CD4-positive, alpha-beta T cell treated with Interleukin-21 for 1 hour (primary cell): ENCODE data around the gene EHD4.
A peak's percentile ranks its signal among the peaks of the same experiment; 100 is the strongest.

Experiments
- DNase-seq: peaks from one replicate; pipeline ENCODE4 v3.0.0-alpha.2; 2020

The EHD4 gene

DNA sequence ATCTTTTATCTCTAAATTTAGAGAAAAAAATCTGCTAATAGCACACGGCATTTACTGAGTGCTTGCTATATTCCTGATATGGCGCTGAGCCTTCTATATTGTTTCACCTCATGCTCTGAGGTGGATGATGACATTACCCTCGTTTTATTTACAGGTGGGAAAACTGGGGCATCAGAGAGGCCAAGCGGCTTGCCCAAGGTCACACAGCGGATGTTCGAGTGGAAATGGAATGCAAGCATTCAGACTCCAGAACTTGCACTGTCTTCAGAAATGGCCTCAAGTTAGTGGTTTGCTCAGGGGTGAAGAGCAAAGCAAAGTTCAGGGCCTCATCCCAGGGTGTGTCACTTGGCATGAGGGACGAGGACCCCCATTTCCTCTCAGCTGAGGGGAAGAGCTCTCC lies 17.3 kb downstream of the EHD4 start:
- no peak for DNase-seq

DNA sequence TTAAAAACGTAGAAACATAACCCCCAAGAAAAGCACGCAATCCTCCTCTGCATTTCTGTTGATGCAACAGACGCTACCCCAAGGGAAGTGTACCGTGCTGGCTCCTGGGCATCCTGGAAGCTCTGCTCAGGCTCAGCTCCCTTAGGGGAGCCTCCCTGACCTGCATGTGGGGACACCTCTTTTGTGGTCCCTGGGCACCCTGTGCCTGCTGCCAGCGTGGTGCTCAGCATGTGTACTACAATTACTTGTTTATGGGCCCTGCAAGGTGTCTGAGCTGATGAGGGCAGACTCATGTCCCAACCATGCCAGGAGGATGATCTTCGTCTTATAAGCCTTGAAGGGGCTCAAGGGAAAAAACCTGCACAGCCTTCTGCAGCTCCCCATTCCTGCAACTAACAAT lies 18.3 kb downstream of the EHD4 start:
- DNase-seq, result no peak

DNA sequence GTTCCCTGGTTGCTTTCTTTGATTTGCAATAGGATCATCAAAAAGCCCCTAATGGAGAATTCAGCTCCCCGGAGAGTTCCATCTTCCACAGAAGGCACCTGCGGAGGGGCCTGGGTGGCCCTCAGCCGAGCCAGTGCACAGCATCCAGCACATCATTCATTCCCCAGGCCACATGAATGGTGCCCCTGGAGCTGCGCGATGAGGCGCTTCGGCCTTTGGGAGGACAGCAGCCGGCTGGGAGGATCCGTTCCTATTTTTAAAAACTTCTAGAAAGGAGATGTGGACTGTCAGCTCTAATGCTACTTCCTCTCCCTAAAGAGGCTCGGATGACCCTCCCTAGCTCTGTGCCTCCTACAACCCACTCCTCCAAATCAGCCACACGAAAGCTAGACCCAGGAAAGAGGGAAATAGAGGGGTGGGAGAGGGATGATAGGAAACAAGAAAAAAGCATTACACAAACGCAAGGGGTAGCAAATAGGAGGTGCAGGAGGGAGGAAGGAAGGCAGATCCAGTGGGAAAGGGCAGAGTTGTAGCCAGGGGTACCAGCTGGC lies 20.3 kb downstream of the EHD4 start:
- DNase-seq, result no peak

DNA sequence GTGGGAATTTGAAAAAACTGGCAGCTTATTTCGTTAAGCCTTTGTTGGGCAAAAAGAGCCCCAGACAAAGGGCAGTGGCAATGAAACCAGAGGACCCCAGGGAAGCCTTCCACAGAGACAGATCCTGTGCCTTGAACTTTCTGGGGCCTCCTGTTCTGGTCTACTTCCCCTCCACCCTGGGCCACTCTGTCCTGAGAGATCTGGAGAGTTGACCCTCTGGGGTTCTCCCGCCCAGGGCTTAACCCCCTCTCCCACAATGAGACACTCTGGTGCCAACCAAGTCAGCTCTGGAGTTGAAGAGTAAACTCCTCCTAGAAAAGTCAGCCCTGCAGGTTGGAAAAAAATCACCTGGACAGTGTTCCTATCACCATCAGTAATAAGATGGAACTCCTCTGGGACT lies 20.8 kb downstream of the EHD4 start:
- no peak for DNase-seq

DNA sequence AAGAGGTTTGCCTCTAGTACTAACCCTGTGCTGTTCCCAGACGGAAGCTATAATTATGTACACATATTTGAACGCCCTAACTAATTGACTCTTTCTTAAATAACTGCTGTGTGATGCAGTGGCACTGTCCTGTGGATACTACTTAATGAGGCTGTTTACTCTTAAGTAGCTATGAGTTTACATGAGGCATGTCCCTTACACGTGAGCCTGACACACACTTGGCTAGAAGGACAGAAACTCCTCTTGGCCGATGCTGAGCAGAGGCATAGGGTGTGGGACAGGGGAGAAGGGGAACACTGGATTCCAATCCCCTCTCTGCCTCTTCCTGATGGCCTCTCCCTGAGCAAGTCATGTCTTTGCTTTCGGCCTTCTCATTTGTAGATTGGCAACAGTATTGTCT lies 21.9 kb downstream of the EHD4 start:
- DNase-seq, result no peak

DNA sequence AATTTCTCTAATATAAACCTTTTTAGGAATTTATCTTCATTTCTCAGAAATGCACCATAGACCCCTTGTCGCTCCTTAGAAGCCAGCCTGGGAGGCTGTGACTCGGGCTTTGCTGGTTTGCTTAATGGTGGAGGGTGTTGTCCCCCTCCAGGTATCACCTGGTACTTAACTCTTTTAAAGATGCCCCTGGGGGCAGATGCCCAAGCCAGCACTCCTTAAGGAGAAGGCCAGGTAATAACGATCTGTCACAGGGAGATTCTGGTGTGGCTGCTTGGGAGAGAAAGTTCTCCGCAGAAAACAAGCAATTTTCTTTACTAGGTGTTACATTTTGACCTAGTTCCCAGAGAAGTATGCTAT lies 22.3 kb downstream of the EHD4 start:
- DNase-seq, result no peak

DNA sequence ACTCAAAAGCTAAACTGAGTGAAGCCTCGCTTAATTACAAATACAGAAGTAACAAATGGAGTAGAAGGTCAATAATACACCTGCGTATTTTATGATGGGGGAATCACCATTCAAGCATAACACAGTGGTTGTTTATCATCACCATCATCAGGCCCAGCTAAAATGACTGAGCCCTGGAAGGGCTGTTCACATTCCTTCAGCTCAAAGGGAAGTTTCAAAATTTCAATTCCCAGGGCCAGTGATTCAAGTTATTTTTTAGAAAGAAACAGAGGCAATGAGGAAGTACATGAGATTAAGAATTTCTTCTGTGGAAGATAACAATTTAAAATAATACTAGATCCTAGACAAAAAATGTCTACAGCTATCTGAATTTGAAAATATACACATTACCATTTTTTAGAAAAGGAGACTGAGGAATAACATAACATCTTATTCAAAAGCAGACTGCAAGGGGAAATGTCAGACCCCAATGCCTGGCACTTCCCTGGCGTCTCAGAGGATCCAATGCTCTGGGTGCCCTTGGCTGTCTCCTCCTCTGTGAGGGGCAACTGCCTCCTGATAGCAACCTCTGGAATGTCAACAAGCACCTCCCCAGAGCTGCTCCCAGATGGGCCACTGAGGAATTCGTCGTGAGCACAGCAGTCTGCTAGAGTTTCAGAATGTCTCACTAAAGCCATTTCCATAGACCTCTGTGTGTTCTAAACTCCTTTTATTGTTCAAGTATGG lies 22.8 kb downstream of the EHD4 start:
- DNase-seq, result no peak

DNA sequence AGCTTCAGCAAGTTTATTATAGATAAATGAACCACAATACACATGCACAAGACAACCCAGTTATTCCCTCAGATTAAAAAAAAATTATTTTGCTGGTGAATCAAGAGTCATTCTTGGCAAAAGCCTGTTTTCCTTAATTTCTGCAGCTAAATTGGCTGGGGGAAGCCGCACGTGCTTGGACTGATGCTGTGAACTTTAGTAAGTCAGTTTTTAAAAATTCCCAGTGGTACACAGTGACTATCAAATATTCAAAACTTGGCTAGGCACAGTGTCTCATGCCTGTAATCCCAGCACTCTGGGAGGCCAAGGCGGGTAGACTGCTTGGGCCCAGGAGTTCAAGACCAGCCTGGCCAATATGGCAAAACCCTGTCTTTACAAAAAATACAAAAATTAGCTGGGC lies 23.9 kb downstream of the EHD4 start:
- DNase-seq, result no peak

DNA sequence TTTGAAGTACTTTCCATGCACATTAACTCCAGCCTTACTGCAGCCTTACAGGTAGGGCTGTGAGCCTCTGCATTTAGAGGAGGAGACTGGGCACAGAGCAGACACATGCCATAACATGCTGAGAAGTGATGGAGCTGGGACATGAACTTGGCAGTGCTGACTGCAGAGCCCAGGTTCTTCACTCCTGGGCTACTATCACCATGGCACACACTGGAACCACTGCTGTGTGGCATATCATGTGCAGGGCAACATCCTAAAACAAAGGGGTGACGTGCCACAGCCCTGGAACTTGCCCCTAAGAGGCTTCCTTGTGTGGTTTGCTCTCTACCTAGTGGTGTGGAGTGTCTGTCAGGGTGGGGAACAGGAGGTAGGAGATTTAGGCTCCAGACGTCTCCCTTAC lies 25.4 kb downstream of the EHD4 start:
- no peak for DNase-seq

DNA sequence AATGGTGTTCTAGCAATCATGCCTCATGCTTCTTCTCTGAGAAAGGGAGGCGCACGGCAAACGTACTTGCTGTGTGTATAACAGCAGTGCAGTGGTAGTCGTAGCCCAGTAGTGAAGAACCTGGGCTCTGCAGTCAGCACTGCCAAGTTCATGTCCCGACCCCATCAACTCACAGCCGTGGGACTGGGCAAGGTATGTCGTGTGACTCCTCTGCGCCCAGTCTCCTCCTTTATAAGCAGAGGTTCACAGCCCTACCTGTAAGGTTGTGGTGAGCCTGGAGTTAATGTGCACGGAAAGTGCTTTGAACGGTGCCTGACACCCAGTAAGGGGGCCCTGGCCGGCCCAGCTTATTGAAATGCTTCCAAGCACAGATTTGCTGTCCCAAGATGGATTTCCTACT lies 26.6 kb downstream of the EHD4 start:
- DNase-seq, result no peak

DNA sequence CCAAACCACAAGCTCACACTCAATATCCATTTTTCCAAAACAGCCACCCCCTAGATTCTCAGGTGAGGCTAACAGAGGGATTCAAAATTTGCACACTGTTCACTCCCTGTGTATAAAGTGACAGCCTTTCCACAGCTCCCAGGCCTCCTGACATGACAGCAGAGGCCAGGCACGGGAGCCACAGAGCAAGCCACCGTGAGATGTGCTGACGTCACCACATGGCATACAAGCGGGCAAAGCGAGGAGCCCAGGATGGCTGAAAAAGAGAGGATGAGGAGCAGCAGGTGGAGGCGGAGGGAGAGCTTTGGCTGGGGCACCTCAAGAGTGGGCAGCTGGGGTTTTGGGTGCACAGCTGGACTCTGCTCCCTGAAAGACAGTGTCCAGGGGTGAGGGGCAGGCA lies 27.1 kb downstream of the EHD4 start:
- no peak for DNase-seq

DNA sequence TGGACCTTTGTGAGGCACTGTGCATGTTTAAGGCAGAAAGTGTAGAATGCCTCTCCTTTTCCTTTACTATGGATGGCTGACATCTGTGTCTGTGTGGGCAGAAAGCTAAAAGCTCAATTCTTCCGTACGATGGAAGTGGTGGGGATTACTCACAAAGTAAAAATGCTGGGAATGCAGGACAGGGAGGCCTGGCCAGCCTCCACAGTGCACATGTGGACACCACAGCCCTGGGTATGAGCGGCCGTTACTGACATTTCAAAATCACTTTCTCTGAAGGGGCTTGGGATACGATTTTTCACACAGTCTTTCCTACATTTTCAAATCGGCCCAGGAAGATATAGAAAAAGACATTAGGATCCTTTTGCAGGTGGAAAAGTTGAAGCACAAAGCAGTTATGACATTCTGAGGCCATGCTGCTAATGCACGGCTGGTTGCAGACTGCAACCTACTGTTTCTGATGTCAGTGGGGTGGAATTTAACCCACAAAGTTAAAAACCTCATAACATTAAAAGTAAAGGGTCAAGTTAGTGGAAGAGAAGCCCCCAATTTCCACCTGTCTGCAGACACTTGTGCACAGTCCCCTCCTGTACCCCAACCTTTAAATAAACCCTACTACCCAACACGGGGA lies 27.9 kb downstream of the EHD4 start:
- DNase-seq, result no peak

DNA sequence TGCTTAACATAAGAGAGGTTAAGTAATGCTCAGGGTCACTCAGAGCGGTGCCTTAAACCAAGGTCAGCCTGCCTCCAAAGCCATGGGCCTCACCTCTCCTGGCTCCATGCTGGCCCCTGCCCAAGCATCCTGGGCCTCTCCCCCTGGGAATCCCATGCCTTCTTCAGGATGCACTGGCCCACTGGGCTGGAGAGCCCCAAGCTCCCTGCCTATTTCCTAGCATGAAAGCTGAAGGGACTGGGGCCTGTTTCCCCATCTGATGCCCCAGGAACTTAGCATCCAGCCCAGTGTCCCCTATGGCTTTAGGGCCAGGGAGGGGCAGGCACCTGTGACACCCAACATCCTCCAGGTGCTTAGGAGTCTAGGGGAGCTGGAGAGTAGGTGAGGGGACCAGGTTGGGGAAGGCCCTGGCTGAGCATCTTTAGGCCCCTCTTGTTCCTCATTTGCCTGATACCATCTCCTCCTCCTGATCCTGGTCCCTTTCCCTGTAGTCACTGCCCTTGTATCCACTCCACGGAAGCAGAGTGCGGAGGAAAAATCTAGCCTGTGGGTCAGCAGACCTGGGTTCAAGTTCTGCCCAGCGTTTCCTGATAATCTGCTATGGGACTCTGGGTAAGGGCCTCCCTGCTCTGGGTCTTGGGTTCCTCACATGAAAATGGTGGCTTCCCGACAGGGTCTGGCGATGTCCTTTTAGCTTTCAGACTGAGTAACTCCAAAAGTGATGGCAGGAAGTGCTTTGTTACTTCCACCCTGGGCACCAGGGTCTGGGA lies 28.6 kb downstream of the EHD4 start:
- DNase-seq, result no peak

DNA sequence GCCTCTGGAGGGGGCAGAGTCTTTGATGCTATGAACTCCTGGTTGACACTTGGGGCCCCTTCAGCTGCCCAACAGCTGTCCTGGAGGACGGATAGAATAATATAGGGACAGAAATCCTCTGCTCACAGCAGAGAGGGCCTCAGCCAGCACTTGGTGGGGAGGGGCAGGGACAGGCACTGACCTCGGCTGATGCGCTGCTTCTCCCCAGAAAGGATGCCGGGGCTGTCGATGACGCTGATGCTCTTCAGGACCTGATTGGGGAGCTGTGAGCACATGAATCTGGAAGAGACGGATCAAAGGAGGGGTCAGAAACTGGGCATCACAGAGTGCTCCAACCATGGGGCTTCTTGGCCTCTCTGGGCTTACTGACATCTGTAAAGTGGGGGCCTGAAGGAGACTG lies 29.5 kb downstream of the EHD4 start:
- no peak for DNase-seq

DNA sequence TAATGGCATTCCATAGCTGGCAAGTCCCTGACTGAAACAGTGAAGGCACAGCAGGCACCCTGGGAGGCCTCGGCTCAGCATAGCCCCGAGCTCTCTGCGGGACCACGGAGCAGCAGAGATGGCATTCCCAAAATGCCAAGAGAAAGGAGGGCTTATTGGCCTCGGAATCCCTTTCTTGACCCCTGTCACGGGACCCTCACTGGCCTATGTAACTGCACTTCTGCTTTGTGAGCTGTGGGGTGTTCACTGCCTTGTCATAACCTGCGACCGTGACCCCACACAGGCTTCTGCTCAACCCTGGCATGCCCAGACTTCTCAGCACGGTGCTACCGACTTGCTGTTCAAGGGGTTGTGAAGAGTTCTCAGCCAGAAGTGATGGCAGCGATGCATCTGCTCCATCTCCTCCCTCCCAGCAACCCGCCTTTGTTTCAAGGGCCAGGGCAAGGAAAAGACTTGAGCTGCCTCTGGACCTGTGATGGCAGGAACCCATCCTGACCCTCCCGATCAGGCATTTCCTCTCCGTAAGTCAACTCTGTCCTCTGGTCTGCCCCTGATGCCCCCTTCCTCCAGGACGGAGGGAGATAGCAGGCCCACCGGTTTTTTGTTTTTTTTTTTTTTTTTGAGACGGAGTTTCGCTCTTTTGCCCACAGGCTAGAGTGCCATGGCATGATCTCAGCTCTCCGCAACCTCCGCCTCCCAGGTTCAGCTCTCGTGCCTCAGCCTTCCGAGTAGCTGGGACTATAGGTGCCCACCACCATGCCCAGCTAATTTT lies 30.5 kb downstream of the EHD4 start:
- no peak for DNase-seq

DNA sequence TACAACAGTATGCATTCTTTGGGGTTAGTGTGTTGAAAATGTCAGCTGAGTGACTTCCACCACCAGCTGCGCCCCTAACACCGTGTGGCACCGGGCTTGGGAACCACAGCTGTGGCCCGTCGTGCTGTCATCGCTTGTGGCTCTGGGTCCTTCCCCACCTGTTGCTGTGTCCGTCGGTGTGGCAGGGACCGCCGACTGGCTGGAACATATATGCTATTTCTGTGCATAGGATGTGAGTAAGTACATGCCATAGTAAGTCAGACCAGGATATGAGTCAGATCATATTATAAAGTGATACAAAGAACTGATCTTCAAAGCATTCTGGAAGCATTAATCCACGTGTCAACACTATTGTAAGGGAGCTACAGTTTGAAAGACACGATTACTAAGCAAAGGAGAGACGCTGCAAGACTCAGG lies 31.9 kb downstream of the EHD4 start:
- DNase-seq, result peak; percentile 41

DNA sequence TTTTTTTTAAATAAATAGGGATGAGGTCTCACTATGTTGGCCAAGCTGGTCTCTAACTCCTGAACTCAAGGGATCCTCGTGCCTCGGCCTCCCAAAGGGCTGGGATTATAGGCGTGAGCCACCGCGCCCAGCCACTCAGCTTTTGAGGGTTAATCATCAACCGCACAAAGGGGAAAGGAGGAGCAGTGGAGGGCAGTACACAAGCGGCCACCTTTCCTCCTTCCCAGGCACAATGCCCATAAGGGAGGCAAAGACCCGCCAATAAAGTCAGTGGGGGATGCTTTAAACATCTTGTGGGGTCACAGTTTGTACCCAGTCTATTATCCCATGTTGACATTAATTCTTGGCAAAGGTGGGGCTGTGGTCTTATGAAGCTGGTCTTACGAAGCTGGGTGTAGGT lies 32.4 kb downstream of the EHD4 start:
- DNase-seq, result no peak

DNA sequence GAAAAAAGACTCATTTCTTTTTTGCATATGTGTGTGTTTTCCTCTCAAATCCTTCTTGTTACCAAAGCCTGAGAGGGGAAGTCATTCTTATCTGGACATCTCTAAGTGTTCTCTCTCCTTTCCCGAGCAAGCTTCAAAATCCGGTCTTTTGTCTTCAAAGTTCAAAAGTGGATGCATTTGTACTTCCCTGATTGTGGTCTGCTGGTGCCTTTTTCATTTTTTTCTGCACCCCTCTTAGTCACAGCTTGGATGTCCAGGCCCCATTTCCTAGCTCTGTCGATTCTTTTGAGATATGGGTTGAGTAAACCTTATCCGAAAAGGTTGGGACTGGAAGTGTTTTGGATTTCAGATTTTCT lies 34.8 kb downstream of the EHD4 start:
- DNase-seq, result no peak

DNA sequence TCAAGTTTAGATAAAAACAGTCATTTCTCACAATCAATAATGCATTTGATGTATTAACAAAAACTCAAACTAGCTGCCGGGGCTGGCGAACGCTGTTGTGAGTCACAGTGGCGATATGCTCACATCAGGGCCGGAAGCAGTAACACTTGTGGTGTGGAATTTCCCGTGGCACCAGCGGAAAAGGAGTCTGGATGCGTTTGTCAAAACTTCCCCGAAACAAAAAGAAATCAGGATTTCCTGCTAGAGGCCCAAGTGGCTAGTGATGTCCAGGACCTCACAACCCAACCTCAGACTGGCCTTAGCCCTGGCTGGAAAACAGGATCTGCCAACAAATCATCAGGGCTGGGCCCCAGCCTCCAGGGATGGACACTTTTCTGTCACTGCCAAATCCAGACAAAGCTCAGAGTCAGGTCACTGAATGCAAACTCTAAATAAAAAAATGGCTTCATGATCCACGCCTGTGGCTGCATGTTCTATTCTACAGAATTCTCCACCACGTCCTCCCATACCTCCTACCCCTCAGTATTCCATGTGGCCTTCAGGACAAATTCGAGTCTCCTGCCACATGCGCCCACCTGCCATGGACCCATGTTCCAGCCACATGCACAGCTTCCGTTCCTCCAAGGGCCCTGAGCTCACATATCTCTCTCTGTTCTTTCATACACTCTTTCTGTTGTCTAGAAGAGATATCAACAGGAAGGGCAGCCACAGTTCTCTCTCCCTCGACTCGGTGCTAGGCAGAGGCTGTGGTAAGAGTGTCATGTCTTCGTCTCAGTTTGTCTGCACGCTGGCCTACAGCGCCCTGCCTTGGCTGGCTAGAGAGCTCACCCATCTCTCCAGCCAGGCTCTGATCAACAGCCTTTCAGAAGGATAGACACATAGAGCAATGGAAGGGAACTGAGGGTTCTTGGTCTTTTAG lies 35.4 kb downstream of the EHD4 start:
- DNase-seq, result peak; percentile 89

DNA sequence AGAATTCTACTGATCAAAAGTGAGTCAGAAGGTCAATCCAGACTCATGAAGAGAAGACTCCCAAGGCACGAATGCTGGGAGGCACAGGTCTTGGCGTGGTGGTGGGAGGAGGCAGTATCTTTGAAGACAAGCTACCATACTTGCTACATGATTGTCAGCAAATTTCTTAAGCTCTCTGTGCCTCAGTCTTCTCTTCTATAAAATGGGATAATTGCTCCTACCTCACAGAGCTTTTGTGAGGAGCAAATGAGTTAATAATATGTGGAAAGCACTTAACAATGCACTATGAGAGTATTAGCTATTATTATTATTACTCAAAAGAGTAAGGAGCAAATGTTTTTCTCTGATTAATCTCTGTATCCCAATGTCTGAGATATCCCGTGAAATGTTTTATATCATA lies 36.2 kb downstream of the EHD4 start:
- DNase-seq, result no peak

DNA sequence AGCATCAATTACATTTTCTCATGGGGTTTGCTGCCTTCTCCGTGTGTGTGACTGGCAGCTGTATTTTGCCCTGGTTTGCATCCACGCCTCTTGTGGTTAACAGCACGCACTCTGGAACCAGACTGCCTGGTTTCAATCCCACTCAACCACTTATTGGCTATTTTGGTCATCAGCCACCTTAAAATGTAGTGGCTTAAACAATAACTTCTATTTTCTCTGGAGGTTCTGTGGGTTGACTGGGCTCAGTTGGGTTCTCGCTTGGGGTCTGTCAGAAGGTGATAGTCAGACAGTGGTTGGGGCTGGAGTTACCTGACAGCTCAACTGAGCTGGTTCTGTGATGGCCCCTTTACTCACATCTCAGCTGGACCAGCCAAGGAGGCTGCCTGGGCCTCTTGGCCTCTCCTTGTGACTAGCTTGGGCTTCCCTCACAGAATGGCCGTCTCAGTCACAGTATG lies 36.8 kb downstream of the EHD4 start:
- peak; percentile 49 for DNase-seq

DNA sequence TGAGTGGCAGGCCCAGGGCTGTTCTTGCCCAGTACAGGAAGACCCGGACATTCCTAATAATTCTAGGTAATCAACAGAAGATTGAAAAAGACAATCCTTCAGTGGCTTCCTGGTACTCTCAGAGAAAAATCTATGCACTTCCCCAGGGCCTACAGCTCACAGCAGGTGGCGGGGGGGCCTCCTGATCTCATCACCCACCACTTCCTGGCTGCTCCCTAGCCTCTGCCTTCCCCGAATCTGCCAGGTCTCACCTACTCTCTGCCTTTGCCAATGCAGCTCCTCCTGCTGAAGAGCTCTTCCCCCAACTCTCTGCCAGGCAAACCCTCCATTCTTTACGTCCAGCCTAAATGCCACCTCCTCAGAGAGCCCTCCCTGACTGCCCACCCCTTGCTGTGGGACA lies 37.5 kb downstream of the EHD4 start:
- peak; percentile 87 for DNase-seq
